Ectodermal cell (in vitro differentiated cells): ENCODE results near the gene PODN.

ENCODE experiments used
- H3K27ac ChIP-seq: 2 replicates; pipeline ENCODE4 v1.7.0; 2013; ENCODE audit warnings: mild to moderate bottlenecking, low read depth, low read length; ENCODE audit not compliant: insufficient read depth, poor library complexity, severe bottlenecking
- H3K27me3 ChIP-seq: 2 replicates; pipeline ENCODE4 v1.7.0; 2013; ENCODE audit warnings: mild to moderate bottlenecking, low read length; ENCODE audit not compliant: insufficient read depth, control insufficient read depth, poor library complexity, severe bottlenecking
- H3K36me3 ChIP-seq: one replicate; pipeline ENCODE4 v1.7.0; 2013; ENCODE audit warnings: low read length; ENCODE audit not compliant: control insufficient read depth, insufficient read depth
- H3K4me1 ChIP-seq: one replicate; pipeline ENCODE4 v1.7.0; 2013; ENCODE audit warnings: low read length; ENCODE audit not compliant: control insufficient read depth, insufficient read depth
- H3K4me3 ChIP-seq: 2 replicates; pipeline ENCODE4 v1.7.0; 2013; ENCODE audit warnings: low read depth, low read length, control low read depth; ENCODE audit not compliant: insufficient read depth
- H3K9me3 ChIP-seq: 2 replicates; pipeline ENCODE4 v1.7.0; 2013; ENCODE audit warnings: mild to moderate bottlenecking, low read length, moderate library complexity; ENCODE audit not compliant: control insufficient read depth
- WGBS, 2 experiments: methylation state at CpG; one replicate each; pipeline ENCODE4 v1.1.7; 2013; ENCODE audit warnings: missing lambda C conversion rate in 2 of 2; 5-methylcytosine and 5-hydroxymethylcytosine counted together

Gene PODN

GRCh38 chr1:53107570-53108322 is 45.7 kb downstream of the PODN start:
- H3K36me3 ChIP-seq: no peaks in the 10 kb centered on the region
- peaks cover 9% of the 10 kb centered on the region for H3K27me3 ChIP-seq
- H3K9me3 ChIP-seq: no peaks in the 10 kb centered on the region
- no peak overlapping the region for H3K4me3 ChIP-seq
- 88 to 90% methylated on average over 15 of the region's 15 CpGs for WGBS, 2 experiments
- no peak overlapping the region for H3K27ac ChIP-seq
- H3K4me1 ChIP-seq: peaks cover 34% of the 10 kb centered on the region

- Histone ChIP-seq H3K9me3 (no peaks in the 10 kb centered on the region), H3K27me3 (peaks cover 17% of the 10 kb centered on the region), H3K4me3 (no peak overlapping the region), H3K4me1 (peaks cover 27% of the 10 kb centered on the region), H3K27ac (no peak overlapping the region), H3K36me3 (no peaks in the 10 kb centered on the region)
- WGBS, 2 experiments: 91 to 92% methylated on average over 14 of the region's 14 CpGs
Measured at GRCh38 chr1:53108646-53109580, 46.9 kb downstream of the PODN start.

GRCh38 chr1:53110370-53111072 is 48.5 kb downstream of the PODN start:
- 84 to 87% methylated on average over 18 of the region's 18 CpGs for WGBS, 2 experiments

GRCh38 chr1:53111073-53111556 is 49.1 kb downstream of the PODN start:
- peaks cover 30% of the 10 kb centered on the region for H3K27me3 ChIP-seq
- WGBS, 2 experiments: 80 to 81% methylated on average over 10 of the region's 10 CpGs
- peaks cover 22% of the 10 kb centered on the region for H3K4me1 ChIP-seq
- H3K9me3 ChIP-seq: no peaks in the 10 kb centered on the region
- H3K27ac ChIP-seq: no peak overlapping the region
- H3K36me3 ChIP-seq: no peaks in the 10 kb centered on the region
- no peak overlapping the region for H3K4me3 ChIP-seq

More at GRCh38 chr1:53110370-53111072, 48.5 kb downstream of the PODN start:
- no peak overlapping the region for H3K27ac ChIP-seq
- H3K36me3 ChIP-seq: no peaks in the 10 kb centered on the region
- H3K9me3 ChIP-seq: no peaks in the 10 kb centered on the region
- H3K27me3 ChIP-seq: peaks cover 30% of the 10 kb centered on the region
- peaks cover 19% of the 10 kb centered on the region for H3K4me1 ChIP-seq
- no peak overlapping the region for H3K4me3 ChIP-seq

GRCh38 chr1:53111693-53112092 is 49.7 kb downstream of the PODN start:
- Histone ChIP-seq H3K36me3 (no peaks in the 10 kb centered on the region), H3K27ac (no peak overlapping the region), H3K9me3 (no peaks in the 10 kb centered on the region), H3K27me3 (peaks cover 30% of the 10 kb centered on the region), H3K4me1 (peaks cover 27% of the 10 kb centered on the region), H3K4me3 (no peak overlapping the region)
- 75 to 76% methylated on average over 5 of the region's 5 CpGs for WGBS, 2 experiments

- WGBS, 2 experiments: 87 to 93% methylated on average over 2 of the region's 2 CpGs
- Histone ChIP-seq H3K27me3 (peaks cover 34% of the 10 kb centered on the region), H3K9me3 (no peaks in the 10 kb centered on the region), H3K27ac (no peak overlapping the region), H3K4me1 (peaks cover 29% of the 10 kb centered on the region), H3K4me3 (no peak overlapping the region), H3K36me3 (no peaks in the 10 kb centered on the region)
Measured at GRCh38 chr1:53112271-53112774, 50.3 kb downstream of the PODN start.

GRCh38 chr1:53112861-53113260 is 50.8 kb downstream of the PODN start:
- no peaks in the 10 kb centered on the region for H3K9me3 ChIP-seq
- H3K4me3 ChIP-seq: no peak overlapping the region
- no peak overlapping the region for H3K27ac ChIP-seq
- H3K4me1 ChIP-seq: peaks cover 31% of the 10 kb centered on the region
- 84 to 87% methylated on average over 4 of the region's 4 CpGs for WGBS, 2 experiments
- H3K36me3 ChIP-seq: no peaks in the 10 kb centered on the region
- peaks cover 39% of the 10 kb centered on the region for H3K27me3 ChIP-seq

- H3K9me3 ChIP-seq: no peaks in the 10 kb centered on the region
- WGBS, 2 experiments: 94 to 96% methylated on average over 6 of the region's 6 CpGs
- peaks cover 31% of the 10 kb centered on the region for H3K4me1 ChIP-seq
- peaks cover 43% of the 10 kb centered on the region for H3K27me3 ChIP-seq
- no peak overlapping the region for H3K27ac ChIP-seq
- H3K36me3 ChIP-seq: no peaks in the 10 kb centered on the region
- H3K4me3 ChIP-seq: no peak overlapping the region
Measured at GRCh38 chr1:53114090-53114489, 52.1 kb downstream of the PODN start.

GRCh38 chr1:53114581-53115400 is 52.8 kb downstream of the PODN start:
- no peak overlapping the region for H3K4me3 ChIP-seq
- H3K9me3 ChIP-seq: no peaks in the 10 kb centered on the region
- H3K27ac ChIP-seq: no peak overlapping the region
- peaks cover 32% of the 10 kb centered on the region for H3K4me1 ChIP-seq
- 95 to 96% methylated on average over 24 of the region's 24 CpGs for WGBS, 2 experiments
- no peaks in the 10 kb centered on the region for H3K36me3 ChIP-seq
- peaks cover 43% of the 10 kb centered on the region for H3K27me3 ChIP-seq
